OCI-LY3 (cell line): Measurements from ENCODE around the gene SECTM1.

Source experiments
- H2AFZ ChIP-seq: fragments of 200-600, 300-600 bp; shearing (Covaris generic); 2 replicates; pipeline ENCODE4 v1.6.0; 2014; ENCODE audit warnings: antibody characterized with exemption, low read depth, low read length
- H3K27ac ChIP-seq: fragments of 200-600, 300-600 bp; sonication (generic); 2 replicates; pipeline ENCODE4 v1.5.1; 2014; ENCODE audit warnings: mild to moderate bottlenecking, low read length, moderate library complexity, mixed read lengths
- H3K27me3 ChIP-seq: fragments of 200-600, 300-600 bp; sonication (generic); 2 replicates; pipeline ENCODE4 v1.6.1; 2014; ENCODE audit warnings: low read depth, low read length, mixed read lengths
- H3K36me3 ChIP-seq: fragments of 200-600, 300-600 bp; sonication (generic); replicated peaks from 2 replicates; pipeline ENCODE3; 2014; ENCODE audit warnings: low read depth, low read length, mixed read lengths
- H3K4me1 ChIP-seq: fragments of 300-600, 200-600 bp; sonication (generic); 2 replicates; pipeline ENCODE4 v1.6.1; 2014; ENCODE audit warnings: low read length, mixed read lengths
- H3K4me2 ChIP-seq: fragments of 200-600, 300-600 bp; sonication (generic); 2 replicates; pipeline ENCODE4 v1.6.1; 2014; ENCODE audit warnings: low read length, mixed read lengths
- H3K4me3 ChIP-seq: fragments of 300-600, 200-600 bp; sonication (generic); 2 replicates; pipeline ENCODE4 v1.5.1; 2014; ENCODE audit warnings: antibody characterized with exemption, mild to moderate bottlenecking, low read length, moderate library complexity
- H3K79me2 ChIP-seq: fragments of 300-600, 200-600 bp; shearing (Covaris generic); 2 replicates; pipeline ENCODE4 v1.6.1; 2014; ENCODE audit warnings: mild to moderate bottlenecking, low read length, mixed read lengths
- H3K9ac ChIP-seq: fragments of 300-600, 200-600 bp; shearing (Covaris generic); 2 replicates; pipeline ENCODE4 v1.6.0; 2014; ENCODE audit warnings: mild to moderate bottlenecking, low read length, moderate library complexity
- H3K9me3 ChIP-seq: fragments of 200-600, 300-600 bp; shearing (Covaris generic); 2 replicates; pipeline ENCODE4 v1.6.1; 2014; ENCODE audit warnings: low read length, mixed read lengths; ENCODE audit not compliant: insufficient read depth
- H4K20me1 ChIP-seq: fragments of 200-600, 300-600 bp; sonication (generic); 2 replicates; pipeline ENCODE4 v1.6.1; 2016; ENCODE audit warnings: low read length, mixed read lengths; ENCODE audit not compliant: insufficient read depth
- EZH2phosphoT487 ChIP-seq: fragments of 200-600 bp; shearing (Covaris generic); IDR thresholded peaks from 2 replicates; pipeline ENCODE4 v1.6.1; 2018; ENCODE audit warnings: antibody characterized with exemption, mixed run types, low read depth
- TF ChIP-seq, protein P1 (sequence below): fragments of 200-600, 300-600 bp; sonication (generic); IDR thresholded peaks from 2 replicates; pipeline ENCODE4 v1.5.1; 2014; ENCODE audit warnings: antibody characterized with exemption, low read length, low read depth

Gene SECTM1

DNA sequence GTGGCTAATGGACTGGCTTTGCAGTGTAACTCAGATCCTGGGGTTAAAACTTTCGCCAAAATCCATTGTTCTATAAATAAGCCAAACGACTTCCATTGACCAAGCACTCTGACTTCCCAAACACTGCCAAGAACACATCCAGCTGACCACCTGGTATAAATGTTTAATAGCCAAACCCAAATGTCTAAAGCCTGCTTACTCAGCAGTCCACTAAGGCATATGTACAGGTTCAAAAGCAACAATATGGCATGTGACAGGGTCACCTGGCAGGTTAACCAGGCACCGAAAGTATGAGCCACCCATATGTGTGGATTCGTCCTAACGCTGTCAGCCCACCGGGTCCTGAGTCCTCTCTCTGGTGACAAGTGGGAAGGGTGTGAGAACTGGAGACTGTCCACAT lies 62.2 kb downstream of the SECTM1 start:
- Histone ChIP-seq H3K4me2 (no peak overlapping the region), H3K36me3 (peaks cover 40% of the 10 kb centered on the region), H2AFZ (no peak overlapping the region), H3K4me1 (peaks cover 12% of the 10 kb centered on the region), H3K9ac (no peak overlapping the region), H3K27ac (no peak overlapping the region), H3K4me3 (no peak overlapping the region), H3K9me3 (no peaks in the 10 kb centered on the region), H4K20me1 (peaks cover 60% of the 10 kb centered on the region), H3K27me3 (peaks cover 13% of the 10 kb centered on the region; the same call in 1 of the 2 replicates), H3K79me2 (peaks cover 70% of the 10 kb centered on the region)
- no peak for TF ChIP-seq EZH2phosphoT487
- TF ChIP-seq, protein P1, sequence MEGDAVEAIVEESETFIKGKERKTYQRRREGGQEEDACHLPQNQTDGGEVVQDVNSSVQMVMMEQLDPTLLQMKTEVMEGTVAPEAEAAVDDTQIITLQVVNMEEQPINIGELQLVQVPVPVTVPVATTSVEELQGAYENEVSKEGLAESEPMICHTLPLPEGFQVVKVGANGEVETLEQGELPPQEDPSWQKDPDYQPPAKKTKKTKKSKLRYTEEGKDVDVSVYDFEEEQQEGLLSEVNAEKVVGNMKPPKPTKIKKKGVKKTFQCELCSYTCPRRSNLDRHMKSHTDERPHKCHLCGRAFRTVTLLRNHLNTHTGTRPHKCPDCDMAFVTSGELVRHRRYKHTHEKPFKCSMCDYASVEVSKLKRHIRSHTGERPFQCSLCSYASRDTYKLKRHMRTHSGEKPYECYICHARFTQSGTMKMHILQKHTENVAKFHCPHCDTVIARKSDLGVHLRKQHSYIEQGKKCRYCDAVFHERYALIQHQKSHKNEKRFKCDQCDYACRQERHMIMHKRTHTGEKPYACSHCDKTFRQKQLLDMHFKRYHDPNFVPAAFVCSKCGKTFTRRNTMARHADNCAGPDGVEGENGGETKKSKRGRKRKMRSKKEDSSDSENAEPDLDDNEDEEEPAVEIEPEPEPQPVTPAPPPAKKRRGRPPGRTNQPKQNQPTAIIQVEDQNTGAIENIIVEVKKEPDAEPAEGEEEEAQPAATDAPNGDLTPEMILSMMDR: no peak
